ENCODE data around the gene DMXL1.

- TF ChIP-seq POLR2A (IDR thresholded peaks at IDR 0.05) (no peak), CTCF (IDR thresholded peaks at IDR 0.05) (no peak)
These were observed 87.3 kb downstream of the DMXL1 start for GRCh38 chr5:119158144-119158543.
